GM23338 (cell line): ENCODE results near the gene EPB41L4A. TPM values are rescaled to one million over a fixed set of nuclear protein-coding genes. Genes with fewer than 3 reads are reported as not detected.

Source experiments
- ATAC-seq: fragments of 200-7000 bp; cut with Tn5 transposase; 3 replicates; pipeline ENCODE4 v1.9.1; 2020
- DNase-seq: peaks from one replicate; pipeline ENCODE4 v3.0.0-alpha.2; 2015; ENCODE audit warnings: low spot score
- H2AFZ ChIP-seq: fragments of 200-600 bp; sonication (generic); 2 replicates; pipeline ENCODE4 v1.8.0; 2016; ENCODE audit warnings: antibody characterized with exemption, mild to moderate bottlenecking, moderate library complexity
- H3F3A ChIP-seq: fragments of 200-600 bp; sonication (generic); replicated peaks from 2 replicates; pipeline ENCODE4 v1.8.0; 2017; ENCODE audit warnings: antibody characterized with exemption, mixed run types, low read depth
- H3K27ac ChIP-seq: fragments of 200-600 bp; sonication (generic); 2 replicates; pipeline ENCODE4 v1.6.1; 2016; ENCODE audit warnings: low read depth
- H3K27me3 ChIP-seq: fragments of 200-600 bp; sonication (generic); 2 replicates; pipeline ENCODE4 v1.8.0; 2016; ENCODE audit warnings: mild to moderate bottlenecking, mixed run types, moderate library complexity; ENCODE audit not compliant: insufficient read depth
- H3K36me3 ChIP-seq: fragments of 200-600 bp; sonication (generic); 2 replicates; pipeline ENCODE4 v1.8.0; 2016; ENCODE audit warnings: mild to moderate bottlenecking; ENCODE audit not compliant: insufficient read depth
- H3K4me1 ChIP-seq: fragments of 200-600 bp; sonication (generic); 2 replicates; pipeline ENCODE4 v1.8.0; 2016; ENCODE audit warnings: mild to moderate bottlenecking, moderate library complexity; ENCODE audit not compliant: insufficient read depth
- H3K4me2 ChIP-seq: fragments of 200-600 bp; sonication (generic); 2 replicates; pipeline ENCODE4 v1.7.1; 2017; ENCODE audit warnings: mixed run types
- H3K4me3 ChIP-seq: fragments of 200-600 bp; sonication (generic); 2 replicates; pipeline ENCODE4 v1.6.1; 2016; ENCODE audit warnings: mixed run types
- H3K79me2 ChIP-seq: fragments of 200-600 bp; sonication (generic); replicated peaks from 2 replicates; pipeline ENCODE4 v1.8.0; 2017; ENCODE audit warnings: mild to moderate bottlenecking; ENCODE audit not compliant: insufficient read depth
- H3K9me2 ChIP-seq: fragments of 200-600 bp; sonication (generic); 2 replicates; pipeline ENCODE4 v1.8.0; 2017; ENCODE audit not compliant: insufficient read depth
- H4K20me1 ChIP-seq: fragments of 200-600 bp; sonication (generic); replicated peaks from 2 replicates; pipeline ENCODE4 v1.8.0; 2017; ENCODE audit warnings: mild to moderate bottlenecking; ENCODE audit not compliant: insufficient read depth
- H3K27ac Mint-ChIP-seq: 2 replicates; pipeline ENCODE4 v1.8.0; 2020; ENCODE audit warnings: inconsistent platforms, mild to moderate bottlenecking, moderate library complexity, mixed read lengths
- H3K27me3 Mint-ChIP-seq: 3 replicates; pipeline ENCODE4 v1.8.0; 2022; ENCODE audit warnings: low read depth, mild to moderate bottlenecking, moderate library complexity, mixed read lengths, inconsistent platforms; ENCODE audit not compliant: insufficient read depth, poor library complexity
- H3K36me3 Mint-ChIP-seq: 3 replicates; pipeline ENCODE4 v1.8.0; 2021; ENCODE audit warnings: low read depth, mild to moderate bottlenecking, inconsistent platforms, moderate library complexity, mixed read lengths
- H3K4me1 Mint-ChIP-seq: 3 replicates; pipeline ENCODE4 v1.8.0; 2020; ENCODE audit warnings: mild to moderate bottlenecking, inconsistent platforms, mixed read lengths
- H3K4me3 Mint-ChIP-seq: 3 replicates; pipeline ENCODE4 v1.8.0; 2021; ENCODE audit warnings: moderate library complexity, mild to moderate bottlenecking, inconsistent platforms, mixed read lengths
- H3K9me3 Mint-ChIP-seq: 3 replicates; pipeline ENCODE4 v1.8.0; 2020; ENCODE audit warnings: moderate library complexity, mild to moderate bottlenecking, inconsistent platforms, mixed read lengths
- EZH2 ChIP-seq: fragments of 200-600 bp; sonication (generic); IDR thresholded peaks from one replicate; pipeline ENCODE4 v1.8.0; 2017; ENCODE audit warnings: antibody characterized with exemption, mild to moderate bottlenecking, low read depth; ENCODE audit not compliant: unreplicated experiment
- ZNF331 ChIP-seq: fragments of 250-450 bp; sonication (Bioruptor Pico); IDR thresholded peaks from 2 replicates; pipeline ENCODE4 v1.5.0; 2020; ENCODE audit warnings: low read depth, mild to moderate bottlenecking, moderate library complexity
- polyA plus RNA-seq: library from polyadenylated mRNA; unstranded; fragments of >200 nt; fragmentation: Nextera tagmentation; extraction: Ambion mirVana; gene quantifications from 2 replicates; pipeline ENCODE4 v1.2.1, GENCODE V29; 2016
- total RNA-seq: library from RNA; depleted of rRNA; stranded (reverse); fragments of >200 nt; shearing (Covaris generic); gene quantifications from 2 replicates; pipeline ENCODE4 v1.2.3, GENCODE V29; 2014
- TF ChIP-seq, protein P1 (sequence below), 2 experiments: fragments of 200-600 bp in 1 of 2; sonication (generic) in 1 of 2; conservative IDR thresholded peaks; 2 replicates each; pipeline versions ENCODE4 v1.5.1 to v1.6.1; 2016 to 2017; ENCODE audit warnings: antibody characterized with exemption in 2 of 2, low read depth in 2 of 2, mild to moderate bottlenecking in 2 of 2, moderate library complexity in 1 of 2
- TF ChIP-seq, protein P2 (sequence below): fragments of 250-450 bp; sonication (Bioruptor Pico); IDR thresholded peaks from 2 replicates; pipeline ENCODE4 v1.5.0; 2020; ENCODE audit warnings: mild to moderate bottlenecking, moderate library complexity
- TF ChIP-seq, protein P3 (sequence below): IDR thresholded peaks from 2 replicates; pipeline ENCODE4 v1.6.1; 2016; ENCODE audit warnings: antibody characterized with exemption

The EPB41L4A gene
- total and polyA plus RNA-seq, 2 experiments from 2014 or later: 5.7 to 6.0 TPM

- 0 out of 2 replicates have a peak overlapping the region, but pooled peaks have one; percentile 11 for H3K27ac Mint-ChIP-seq
These were observed 179.1 kb downstream of the EPB41L4A start for GRCh38 chr5:112239996-112240395.

DNA sequence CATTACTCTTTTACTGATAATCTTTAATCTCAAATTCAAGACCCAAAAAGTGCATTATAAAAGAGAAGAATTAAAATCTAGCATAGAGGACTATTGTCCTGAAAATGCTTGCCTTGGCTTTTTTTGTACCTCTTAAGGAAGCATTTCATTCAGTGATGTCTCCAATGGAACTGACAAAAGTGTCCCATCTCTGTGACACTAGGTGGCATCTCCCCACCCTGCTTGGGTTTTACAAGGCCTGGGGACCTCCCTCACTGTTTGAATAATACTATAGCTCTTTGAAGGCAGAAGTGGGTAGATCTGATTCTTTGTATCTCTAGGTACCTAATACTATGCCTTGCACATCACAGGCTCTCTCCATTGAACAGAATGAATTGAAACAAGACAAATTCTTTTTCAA, 180.6 kb downstream of the EPB41L4A start:
- H3K36me3 Mint-ChIP-seq: no peaks in the 10 kb centered on the region
- Histone ChIP-seq H4K20me1 (no peaks in the 10 kb centered on the region), H3K79me2 (no peaks in the 10 kb centered on the region), H3F3A (no peaks in the 10 kb centered on the region), H3K36me3 (no peaks in the 10 kb centered on the region), H3K4me3 (no peak overlapping the region), H3K4me2 (no peak overlapping the region), H3K9me2 (no peaks in the 10 kb centered on the region), H2AFZ (no peak overlapping the region), H3K27me3 (no peaks in the 10 kb centered on the region), H3K27ac (no peak overlapping the region), H3K4me1 (peaks cover 16% of the 10 kb centered on the region)
- no peak overlapping the region for H3K27ac Mint-ChIP-seq
- H3K27me3 Mint-ChIP-seq: no peaks in the 10 kb centered on the region
- no peak overlapping the region for H3K4me3 Mint-ChIP-seq
- no peak for DNase-seq
- H3K4me1 Mint-ChIP-seq: peaks cover 34% of the 10 kb centered on the region
- ATAC-seq: no peak
- TF ChIP-seq, protein P1, sequence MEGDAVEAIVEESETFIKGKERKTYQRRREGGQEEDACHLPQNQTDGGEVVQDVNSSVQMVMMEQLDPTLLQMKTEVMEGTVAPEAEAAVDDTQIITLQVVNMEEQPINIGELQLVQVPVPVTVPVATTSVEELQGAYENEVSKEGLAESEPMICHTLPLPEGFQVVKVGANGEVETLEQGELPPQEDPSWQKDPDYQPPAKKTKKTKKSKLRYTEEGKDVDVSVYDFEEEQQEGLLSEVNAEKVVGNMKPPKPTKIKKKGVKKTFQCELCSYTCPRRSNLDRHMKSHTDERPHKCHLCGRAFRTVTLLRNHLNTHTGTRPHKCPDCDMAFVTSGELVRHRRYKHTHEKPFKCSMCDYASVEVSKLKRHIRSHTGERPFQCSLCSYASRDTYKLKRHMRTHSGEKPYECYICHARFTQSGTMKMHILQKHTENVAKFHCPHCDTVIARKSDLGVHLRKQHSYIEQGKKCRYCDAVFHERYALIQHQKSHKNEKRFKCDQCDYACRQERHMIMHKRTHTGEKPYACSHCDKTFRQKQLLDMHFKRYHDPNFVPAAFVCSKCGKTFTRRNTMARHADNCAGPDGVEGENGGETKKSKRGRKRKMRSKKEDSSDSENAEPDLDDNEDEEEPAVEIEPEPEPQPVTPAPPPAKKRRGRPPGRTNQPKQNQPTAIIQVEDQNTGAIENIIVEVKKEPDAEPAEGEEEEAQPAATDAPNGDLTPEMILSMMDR (conservative IDR thresholded peaks at IDR 0.05; ENCODE audit: low read depth in 2 of 2): peak in 1 of 2 experiments; percentile 42; a peak in 2 of 4 replicates
- TF ChIP-seq, protein P2, sequence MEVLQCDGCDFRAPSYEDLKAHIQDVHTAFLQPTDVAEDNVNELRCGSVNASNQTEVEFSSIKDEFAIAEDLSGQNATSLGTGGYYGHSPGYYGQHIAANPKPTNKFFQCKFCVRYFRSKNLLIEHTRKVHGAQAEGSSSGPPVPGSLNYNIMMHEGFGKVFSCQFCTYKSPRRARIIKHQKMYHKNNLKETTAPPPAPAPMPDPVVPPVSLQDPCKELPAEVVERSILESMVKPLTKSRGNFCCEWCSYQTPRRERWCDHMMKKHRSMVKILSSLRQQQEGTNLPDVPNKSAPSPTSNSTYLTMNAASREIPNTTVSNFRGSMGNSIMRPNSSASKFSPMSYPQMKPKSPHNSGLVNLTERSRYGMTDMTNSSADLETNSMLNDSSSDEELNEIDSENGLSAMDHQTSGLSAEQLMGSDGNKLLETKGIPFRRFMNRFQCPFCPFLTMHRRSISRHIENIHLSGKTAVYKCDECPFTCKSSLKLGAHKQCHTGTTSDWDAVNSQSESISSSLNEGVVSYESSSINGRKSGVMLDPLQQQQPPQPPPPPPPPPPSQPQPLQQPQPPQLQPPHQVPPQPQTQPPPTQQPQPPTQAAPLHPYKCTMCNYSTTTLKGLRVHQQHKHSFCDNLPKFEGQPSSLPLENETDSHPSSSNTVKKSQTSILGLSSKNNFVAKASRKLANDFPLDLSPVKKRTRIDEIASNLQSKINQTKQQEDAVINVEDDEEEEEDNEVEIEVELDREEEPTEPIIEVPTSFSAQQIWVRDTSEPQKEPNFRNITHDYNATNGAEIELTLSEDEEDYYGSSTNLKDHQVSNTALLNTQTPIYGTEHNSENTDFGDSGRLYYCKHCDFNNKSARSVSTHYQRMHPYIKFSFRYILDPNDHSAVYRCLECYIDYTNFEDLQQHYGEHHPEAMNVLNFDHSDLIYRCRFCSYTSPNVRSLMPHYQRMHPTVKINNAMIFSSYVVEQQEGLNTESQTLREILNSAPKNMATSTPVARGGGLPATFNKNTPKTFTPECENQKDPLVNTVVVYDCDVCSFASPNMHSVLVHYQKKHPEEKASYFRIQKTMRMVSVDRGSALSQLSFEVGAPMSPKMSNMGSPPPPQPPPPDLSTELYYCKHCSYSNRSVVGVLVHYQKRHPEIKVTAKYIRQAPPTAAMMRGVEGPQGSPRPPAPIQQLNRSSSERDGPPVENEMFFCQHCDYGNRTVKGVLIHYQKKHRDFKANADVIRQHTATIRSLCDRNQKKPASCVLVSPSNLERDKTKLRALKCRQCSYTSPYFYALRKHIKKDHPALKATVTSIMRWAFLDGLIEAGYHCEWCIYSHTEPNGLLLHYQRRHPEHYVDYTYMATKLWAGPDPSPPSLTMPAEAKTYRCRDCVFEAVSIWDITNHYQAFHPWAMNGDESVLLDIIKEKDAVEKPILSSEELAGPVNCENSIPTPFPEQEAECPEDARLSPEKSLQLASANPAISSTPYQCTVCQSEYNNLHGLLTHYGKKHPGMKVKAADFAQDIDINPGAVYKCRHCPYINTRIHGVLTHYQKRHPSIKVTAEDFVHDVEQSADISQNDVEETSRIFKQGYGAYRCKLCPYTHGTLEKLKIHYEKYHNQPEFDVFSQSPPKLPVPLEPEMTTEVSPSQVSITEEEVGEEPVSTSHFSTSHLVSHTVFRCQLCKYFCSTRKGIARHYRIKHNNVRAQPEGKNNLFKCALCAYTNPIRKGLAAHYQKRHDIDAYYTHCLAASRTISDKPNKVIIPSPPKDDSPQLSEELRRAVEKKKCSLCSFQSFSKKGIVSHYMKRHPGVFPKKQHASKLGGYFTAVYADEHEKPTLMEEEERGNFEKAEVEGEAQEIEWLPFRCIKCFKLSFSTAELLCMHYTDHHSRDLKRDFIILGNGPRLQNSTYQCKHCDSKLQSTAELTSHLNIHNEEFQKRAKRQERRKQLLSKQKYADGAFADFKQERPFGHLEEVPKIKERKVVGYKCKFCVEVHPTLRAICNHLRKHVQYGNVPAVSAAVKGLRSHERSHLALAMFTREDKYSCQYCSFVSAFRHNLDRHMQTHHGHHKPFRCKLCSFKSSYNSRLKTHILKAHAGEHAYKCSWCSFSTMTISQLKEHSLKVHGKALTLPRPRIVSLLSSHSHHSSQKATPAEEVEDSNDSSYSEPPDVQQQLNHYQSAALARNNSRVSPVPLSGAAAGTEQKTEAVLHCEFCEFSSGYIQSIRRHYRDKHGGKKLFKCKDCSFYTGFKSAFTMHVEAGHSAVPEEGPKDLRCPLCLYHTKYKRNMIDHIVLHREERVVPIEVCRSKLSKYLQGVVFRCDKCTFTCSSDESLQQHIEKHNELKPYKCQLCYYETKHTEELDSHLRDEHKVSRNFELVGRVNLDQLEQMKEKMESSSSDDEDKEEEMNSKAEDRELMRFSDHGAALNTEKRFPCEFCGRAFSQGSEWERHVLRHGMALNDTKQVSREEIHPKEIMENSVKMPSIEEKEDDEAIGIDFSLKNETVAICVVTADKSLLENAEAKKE: 0 out of 2 replicates have a peak, but pooled peaks have one; percentile 6
- TF ChIP-seq EZH2 (no peak), ZNF331 (no peak)
- TF ChIP-seq, protein P3, sequence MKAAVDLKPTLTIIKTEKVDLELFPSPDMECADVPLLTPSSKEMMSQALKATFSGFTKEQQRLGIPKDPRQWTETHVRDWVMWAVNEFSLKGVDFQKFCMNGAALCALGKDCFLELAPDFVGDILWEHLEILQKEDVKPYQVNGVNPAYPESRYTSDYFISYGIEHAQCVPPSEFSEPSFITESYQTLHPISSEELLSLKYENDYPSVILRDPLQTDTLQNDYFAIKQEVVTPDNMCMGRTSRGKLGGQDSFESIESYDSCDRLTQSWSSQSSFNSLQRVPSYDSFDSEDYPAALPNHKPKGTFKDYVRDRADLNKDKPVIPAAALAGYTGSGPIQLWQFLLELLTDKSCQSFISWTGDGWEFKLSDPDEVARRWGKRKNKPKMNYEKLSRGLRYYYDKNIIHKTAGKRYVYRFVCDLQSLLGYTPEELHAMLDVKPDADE: no peak
- no peaks in the 10 kb centered on the region for H3K9me3 Mint-ChIP-seq

More at GRCh38 chr5:112239996-112240395, 179.1 kb downstream of the EPB41L4A start:
- Histone ChIP-seq H3K27me3 (no peaks in the 10 kb centered on the region), H3K79me2 (no peaks in the 10 kb centered on the region), H3K27ac (no peak overlapping the region), H3K4me2 (no peak overlapping the region), H3F3A (no peaks in the 10 kb centered on the region), H2AFZ (no peak overlapping the region), H3K4me3 (no peak overlapping the region), H3K4me1 (peaks cover 11% of the 10 kb centered on the region), H3K36me3 (no peaks in the 10 kb centered on the region), H3K9me2 (no peaks in the 10 kb centered on the region), H4K20me1 (no peaks in the 10 kb centered on the region)
- H3K27me3 Mint-ChIP-seq: no peaks in the 10 kb centered on the region
- peaks cover 28% of the 10 kb centered on the region for H3K4me1 Mint-ChIP-seq
- H3K36me3 Mint-ChIP-seq: no peaks in the 10 kb centered on the region
- H3K9me3 Mint-ChIP-seq: no peaks in the 10 kb centered on the region
- DNase-seq: peak; percentile 34
- TF ChIP-seq, protein P1 (conservative IDR thresholded peaks at IDR 0.05; ENCODE audit: low read depth in 2 of 2): peak; percentile 10 to 58; a peak in 2 of 4 replicates
- TF ChIP-seq ZNF331: no peak
- ATAC-seq: peak; percentile 62
- H3K4me3 Mint-ChIP-seq: no peak overlapping the region
